Neutrophil (primary cell): ENCODE results near the gene COL7A1.

Source experiments
- H3K27ac ChIP-seq: fragments of 200-600 bp; sonication (generic); 2 replicates; pipeline ENCODE4 v1.5.1; 2016; ENCODE audit warnings: mild to moderate bottlenecking, moderate library complexity
- H3K27me3 ChIP-seq: fragments of 200-600 bp; sonication (generic); 2 replicates; pipeline ENCODE4 v1.6.0; 2016; ENCODE audit warnings: mild to moderate bottlenecking
- H3K36me3 ChIP-seq: fragments of 200-600 bp; sonication (generic); 2 replicates; pipeline ENCODE4 v1.5.1; 2017
- H3K4me1 ChIP-seq, 2 experiments: fragments of 200-600 bp in 1 of 2; sonication (generic) in 1 of 2; 1 replicate in 1 of 2; 2 replicates in 1 of 2; pipeline versions ENCODE4 v1.5.1 to v1.6.1; 2013 to 2016; ENCODE audit warnings: low read depth in 1 of 2, low read length in 1 of 2, mild to moderate bottlenecking in 1 of 2, moderate library complexity in 1 of 2; ENCODE audit not compliant: control insufficient read depth in 1 of 2, insufficient read depth in 1 of 2
- H3K4me3 ChIP-seq, 2 experiments: fragments of 200-600 bp in 1 of 2; sonication (generic) in 1 of 2; 1 replicate in 1 of 2; 2 replicates in 1 of 2; pipeline ENCODE4 v1.5.1; 2013 to 2016; ENCODE audit warnings: low read depth in 1 of 2, low read length in 1 of 2, mild to moderate bottlenecking in 1 of 2, moderate library complexity in 1 of 2
- H3K9me3 ChIP-seq: fragments of 200-600 bp; sonication (generic); 2 replicates; pipeline ENCODE4 v1.5.1; 2016
- CTCF ChIP-seq: fragments of 200-600 bp; sonication (generic); IDR thresholded peaks from 2 replicates; pipeline ENCODE4 v1.5.1; 2016; ENCODE audit warnings: antibody characterized with exemption

COL7A1 gene

GRCh38 chr3:48569400-48569799 is 25.7 kb downstream of the COL7A1 start:
- Histone ChIP-seq H3K27ac (no peak overlapping the region), H3K4me1 (no peaks in the 10 kb centered on the region)
- no peak for TF ChIP-seq CTCF

DNA sequence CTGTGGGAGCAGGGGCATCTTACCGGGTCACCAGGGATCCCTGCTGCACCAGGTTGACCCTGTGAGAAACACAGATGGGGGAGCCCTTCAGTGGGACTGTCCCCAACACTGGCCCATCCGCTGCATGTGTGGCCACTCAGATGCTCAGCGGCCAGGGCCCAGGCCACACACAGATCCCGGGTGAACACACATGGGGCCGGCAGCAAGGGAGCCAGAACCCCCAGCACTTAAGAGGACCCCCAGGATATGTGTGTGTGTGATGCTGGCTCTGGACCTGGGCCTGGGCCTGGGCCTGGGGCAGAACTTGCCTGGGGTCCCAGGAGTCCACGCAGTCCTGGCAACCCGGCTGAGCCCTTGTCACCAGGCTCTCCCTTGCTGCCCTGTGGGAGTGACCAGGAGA is 26.7 kb downstream of the COL7A1 start:
- no peak overlapping the region for H3K4me3 ChIP-seq
- TF ChIP-seq CTCF: no peak
- H3K36me3 ChIP-seq: no peaks in the 10 kb centered on the region

More at GRCh38 chr3:48569400-48569799, 25.7 kb downstream of the COL7A1 start:
- Histone ChIP-seq H3K27me3 (no peaks in the 10 kb centered on the region), H3K4me3 (no peak overlapping the region), H3K9me3 (no peaks in the 10 kb centered on the region), H3K36me3 (no peaks in the 10 kb centered on the region)

GRCh38 chr3:48567500-48567899 is 27.6 kb downstream of the COL7A1 start:
- no peaks in the 10 kb centered on the region for H3K4me1 ChIP-seq
- no peaks in the 10 kb centered on the region for H3K36me3 ChIP-seq
- H3K9me3 ChIP-seq: no peaks in the 10 kb centered on the region
- H3K27ac ChIP-seq: no peak overlapping the region
- no peak overlapping the region for H3K4me3 ChIP-seq
- no peaks in the 10 kb centered on the region for H3K27me3 ChIP-seq
- TF ChIP-seq CTCF: no peak

More for the DNA sequence above, 26.7 kb downstream of the COL7A1 start:
- no peaks in the 10 kb centered on the region for H3K27me3 ChIP-seq
- H3K27ac ChIP-seq: no peak overlapping the region
- H3K9me3 ChIP-seq: no peaks in the 10 kb centered on the region
- no peaks in the 10 kb centered on the region for H3K4me1 ChIP-seq

DNA sequence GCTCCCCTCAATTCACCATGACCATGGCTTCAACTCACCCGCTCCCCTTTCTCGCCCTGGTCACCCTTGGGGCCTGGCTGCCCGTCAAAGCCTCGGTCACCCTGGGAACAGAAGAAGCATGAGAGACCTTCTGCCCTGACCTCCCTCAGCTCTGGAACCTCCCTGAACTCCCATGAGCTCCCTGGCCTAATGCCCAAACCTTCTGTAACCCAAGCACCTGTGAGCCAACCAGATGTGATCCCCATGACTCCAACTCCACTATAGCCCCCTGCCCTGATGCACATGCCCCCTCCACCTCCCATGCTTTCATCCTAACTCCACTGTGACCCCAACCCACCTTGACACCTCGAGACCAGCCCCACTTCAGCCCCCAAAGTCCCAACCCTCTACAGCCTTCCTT is 28.0 kb downstream of the COL7A1 start:
- no peak overlapping the region for H3K4me3 ChIP-seq
- H3K36me3 ChIP-seq: no peaks in the 10 kb centered on the region
- no peaks in the 10 kb centered on the region for H3K4me1 ChIP-seq
- no peak overlapping the region for H3K27ac ChIP-seq
- no peaks in the 10 kb centered on the region for H3K27me3 ChIP-seq
- no peaks in the 10 kb centered on the region for H3K9me3 ChIP-seq
- TF ChIP-seq CTCF: no peak

GRCh38 chr3:48566401-48566760 is 28.7 kb downstream of the COL7A1 start:
- TF ChIP-seq CTCF: no peak
- Histone ChIP-seq H3K27ac (no peak overlapping the region), H3K27me3 (no peaks in the 10 kb centered on the region), H3K4me1 (no peaks in the 10 kb centered on the region), H3K36me3 (no peaks in the 10 kb centered on the region), H3K9me3 (no peaks in the 10 kb centered on the region), H3K4me3 (no peak overlapping the region)
